Pancreas (tissue), 10 donors: ENCODE results near the gene SELENBP1. TPM values are rescaled to one million over a fixed set of nuclear protein-coding genes. Genes with fewer than 3 reads are reported as not detected.

Experiments
- ATAC-seq, 4 donors: fragments of 200-7000 bp; cut with Tn5 transposase; one replicate each; pipeline versions ENCODE4 v1.8.0 to v1.9.1; 2020; ENCODE audit warnings: mild to moderate bottlenecking in 4 of 4, moderate library complexity in 4 of 4
- DNase-seq, 6 donors: peaks; one replicate each; pipeline ENCODE4 v3.0.0-alpha.2; 2020
- FAIRE-seq: peaks from 2 replicates; lab custom pipeline; 2012; peaks lifted over from hg19 to GRCh38; lab: Jason Lieb, UNC
- H3K27ac ChIP-seq, 4 donors: fragments of 200-600 bp; sonication (generic); 1 replicate in 3 of 4; 2 replicates in 1 of 4; pipeline versions ENCODE4 v1.5.0 to v1.8.0; 2020
- H3K27me3 ChIP-seq, 4 donors: fragments of 200-600 bp; one replicate each; pipeline ENCODE4 v1.8.0; 2021
- H3K36me3 ChIP-seq, 3 donors: fragments of 200-600 bp; sonication (generic) in 1 of 3; one replicate each; pipeline versions ENCODE4 v1.5.0 to v1.8.0; 2020 to 2021
- H3K4me1 ChIP-seq, 3 donors: fragments of 200-600 bp; one replicate each; pipeline ENCODE4 v1.8.0; 2021
- H3K4me3 ChIP-seq, 4 donors: fragments of 200-600 bp; sonication (generic) in 2 of 4; one replicate each; pipeline versions ENCODE4 v1.5.0 to v1.8.0; 2020 to 2021
- H3K9me3 ChIP-seq, 4 donors: fragments of 200-600 bp; one replicate each; pipeline ENCODE4 v1.8.0; 2021
- WGBS, 2 donors: extraction: QIAGEN DNeasy Blood & Tissue Kit; methylation state at CpG; one replicate each; pipeline ENCODE4 v1.1.7; 2013; 5-methylcytosine and 5-hydroxymethylcytosine counted together
- intact Hi-C, 3 donors: fragments of 100-400 bp; cut with DNase I; formaldehyde crosslinking; loops; one replicate each; pipeline versions ENCODE4 v1.11.1 to v1.14.2; 2022
- polyA plus RNA-seq, 2 donors: library from polyadenylated mRNA; stranded (reverse); fragments of 200-250 nt; gene quantifications; one replicate each; pipeline ENCODE4 v1.2.3, GENCODE V29; 2013
- total RNA-seq, 6 donors: library from RNA; stranded (reverse); fragmentation: NEBNext Ultra II Directional in 4 of 6; extraction: Animal tissue kit (Norgen Biotek cat#: 25700) in 4 of 6; gene quantifications; one replicate each; pipeline versions ENCODE4 v1.2.1 to v1.2.4, GENCODE V29; 2021 to 2023
- TF ChIP-seq, protein P1 (sequence below), 4 donors: fragments of 200-600 bp; sonication (generic) in 3 of 4; IDR thresholded peaks; one replicate each; pipeline versions ENCODE4 v1.5.0 to v1.8.0; 2021; ENCODE audit warnings: antibody characterized with exemption in 4 of 4
- donor health status: healthy with polysubstance abuse.
- donor health status: DM: no; HTN: no; CAD: no; lungs with moderate emphysema.
- donor health status: DM: no; HTN: no; CAD: no.
- donor health status: control.
- donor health status: control.
- donor health status: Bipolar disorder and iron deficiency.
- donor health status: DM: yes; HTN: yes; CAD: no.
- donor health status: DM: no; HTN: no; CAD: no.
- donor health status: DM: no; HTN: no; CAD: no.
- donor health status: DM: yes; HTN: yes; CAD: no.

The SELENBP1 gene
- total and polyA plus RNA-seq, 8 donors, result 13.1 to 93.0 (median 30.6) TPM

DNA sequence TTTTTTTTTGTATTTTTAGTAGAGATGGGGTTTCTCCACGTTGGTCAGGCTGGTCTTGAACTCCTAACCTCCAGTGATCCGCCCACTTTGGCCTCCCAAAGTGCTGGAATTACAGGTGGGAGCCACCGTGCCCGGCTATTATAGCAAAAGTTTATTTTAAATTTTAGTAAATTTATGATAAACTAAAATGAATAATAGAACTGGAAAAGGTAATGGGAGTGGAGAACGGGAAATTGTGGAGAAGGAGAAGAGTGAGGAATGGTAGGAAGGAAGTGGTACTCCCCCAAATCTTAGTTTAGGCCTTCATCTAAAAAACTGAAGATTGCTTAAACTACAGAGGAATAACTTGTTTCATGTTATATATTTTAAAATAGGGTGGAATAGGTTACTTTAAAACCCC, 37.7 kb downstream of the SELENBP1 start:
- no peak overlapping the region for H3K27ac ChIP-seq
- 81 to 84% methylated on average over 5 of the region's 5 CpGs for WGBS, 2 donors
- TF ChIP-seq, protein P1, sequence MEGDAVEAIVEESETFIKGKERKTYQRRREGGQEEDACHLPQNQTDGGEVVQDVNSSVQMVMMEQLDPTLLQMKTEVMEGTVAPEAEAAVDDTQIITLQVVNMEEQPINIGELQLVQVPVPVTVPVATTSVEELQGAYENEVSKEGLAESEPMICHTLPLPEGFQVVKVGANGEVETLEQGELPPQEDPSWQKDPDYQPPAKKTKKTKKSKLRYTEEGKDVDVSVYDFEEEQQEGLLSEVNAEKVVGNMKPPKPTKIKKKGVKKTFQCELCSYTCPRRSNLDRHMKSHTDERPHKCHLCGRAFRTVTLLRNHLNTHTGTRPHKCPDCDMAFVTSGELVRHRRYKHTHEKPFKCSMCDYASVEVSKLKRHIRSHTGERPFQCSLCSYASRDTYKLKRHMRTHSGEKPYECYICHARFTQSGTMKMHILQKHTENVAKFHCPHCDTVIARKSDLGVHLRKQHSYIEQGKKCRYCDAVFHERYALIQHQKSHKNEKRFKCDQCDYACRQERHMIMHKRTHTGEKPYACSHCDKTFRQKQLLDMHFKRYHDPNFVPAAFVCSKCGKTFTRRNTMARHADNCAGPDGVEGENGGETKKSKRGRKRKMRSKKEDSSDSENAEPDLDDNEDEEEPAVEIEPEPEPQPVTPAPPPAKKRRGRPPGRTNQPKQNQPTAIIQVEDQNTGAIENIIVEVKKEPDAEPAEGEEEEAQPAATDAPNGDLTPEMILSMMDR (IDR thresholded peaks at IDR 0.05), result no peak
- no peak overlapping the region for H3K4me3 ChIP-seq
- ATAC-seq, result no peak
- no peaks in the 10 kb centered on the region for H3K4me1 ChIP-seq
- no peaks in the 10 kb centered on the region for H3K36me3 ChIP-seq
- intact Hi-C loops, result no loop called here
- no peaks in the 10 kb centered on the region for H3K27me3 ChIP-seq
- DNase-seq, result no peak
- FAIRE-seq, result no peak
- no peaks in the 10 kb centered on the region for H3K9me3 ChIP-seq

DNA sequence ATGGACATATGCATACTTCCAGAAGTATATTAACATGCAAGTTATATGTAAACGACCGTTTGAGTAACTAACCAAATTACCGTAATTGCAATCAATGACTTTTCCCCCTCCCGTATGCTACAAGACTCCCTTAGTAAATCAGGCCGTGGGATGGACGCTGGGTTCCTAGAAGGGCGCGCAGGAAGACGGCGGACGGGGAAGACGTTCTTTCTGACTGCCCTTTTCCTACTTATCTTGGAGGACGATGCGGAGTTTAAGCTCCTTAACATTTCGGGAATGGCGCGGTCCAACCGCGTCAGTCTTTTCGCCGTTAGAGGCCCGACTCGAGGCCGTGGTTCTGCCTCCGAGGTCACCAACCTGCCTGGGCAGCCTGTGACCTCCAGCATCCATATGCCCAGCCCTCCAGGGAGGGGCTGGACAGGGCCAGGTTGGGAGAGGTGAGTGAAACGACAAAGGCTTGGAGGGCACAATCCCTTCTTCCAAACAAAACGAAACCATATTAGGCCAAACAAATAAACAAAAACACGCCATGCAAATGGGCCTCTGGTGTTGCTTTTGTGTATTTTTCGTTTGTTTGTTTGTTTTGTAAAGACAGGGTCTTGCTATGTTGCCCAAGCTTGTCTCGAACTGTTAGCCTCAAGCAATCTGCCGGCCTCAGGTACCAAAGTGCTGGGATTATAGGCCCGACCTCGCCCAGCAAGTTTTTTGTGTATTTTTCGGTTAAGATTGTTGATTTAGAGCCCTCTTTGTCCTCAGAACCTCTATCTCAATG, 44.4 kb downstream of the SELENBP1 start:
- ATAC-seq (peak; percentile 16 to 32 (median 22)), DNase-seq (peak in 4 of 6 donors; percentile 27 to 65 (median 32)), FAIRE-seq (no peak)
- H3K4me1 ChIP-seq, result peaks cover 0 to 20% (median 11%) of the 10 kb centered on the region in 3 donors
- no peaks in the 10 kb centered on the region for H3K9me3 ChIP-seq
- TF ChIP-seq, protein P1 (IDR thresholded peaks at IDR 0.05), result no peak
- peak overlapping the region; percentile 49 to 96 (median 81) for H3K27ac ChIP-seq
- intact Hi-C loops, result no loop called here
- H3K4me3 ChIP-seq, result peak overlapping the region; percentile 62 to 86 (median 68)
- WGBS, 2 donors, result 14% methylated on average over 34 of the region's 34 CpGs
- no peaks in the 10 kb centered on the region for H3K27me3 ChIP-seq
- peaks cover 0 to 3% (median 0%) of the 10 kb centered on the region in 3 donors for H3K36me3 ChIP-seq

DNA sequence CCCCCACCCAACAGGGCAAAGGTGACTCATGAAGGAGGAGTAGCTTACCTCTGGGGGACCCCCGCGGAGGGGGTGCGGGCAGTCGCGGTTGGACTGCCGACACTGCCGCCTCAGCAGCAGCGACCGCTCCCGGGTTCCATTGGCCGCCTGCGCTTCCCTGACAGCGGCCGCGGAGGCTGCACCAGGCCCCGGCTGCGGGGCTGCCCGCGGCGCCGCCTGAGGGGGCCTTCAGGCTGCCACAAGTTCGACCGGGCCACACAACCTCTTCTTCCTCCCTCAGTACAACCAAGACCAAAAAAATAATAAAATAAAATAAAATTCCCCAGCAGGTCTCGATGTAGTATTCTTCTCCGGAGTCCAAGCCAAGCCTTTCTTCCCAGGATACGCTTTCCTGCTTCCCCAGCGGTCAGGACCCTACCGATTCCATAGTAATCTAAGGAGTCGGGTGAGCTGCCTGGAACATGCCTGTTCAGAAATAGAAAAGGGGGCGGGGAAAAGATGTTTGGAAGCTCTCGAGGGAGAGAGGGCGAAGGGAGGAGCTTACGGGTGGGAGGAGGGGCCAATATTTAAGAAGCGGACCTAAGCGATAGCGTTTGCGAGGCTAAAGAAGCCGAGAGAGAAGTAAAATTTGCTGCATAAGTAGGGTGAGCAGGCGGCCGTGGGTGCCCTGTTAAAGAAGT, 45.1 kb downstream of the SELENBP1 start, which contains the start of gene PI4KB:
Gene PI4KB, minus strand, starts transcription at position 194 of the 680 bp plus-strand sequence. CDS start 10,935 bp downstream, outside the sequence.
- DNase-seq (peak; percentile 83 to 95 (median 90)), ATAC-seq (peak; percentile 97 to 99 (median 98)), FAIRE-seq (peak; percentile 89)
- intact Hi-C loops, result no loop called here
- WGBS, 2 donors, result 0% methylated on average over 32 to 40 of the region's 40 CpGs
- Histone ChIP-seq H3K27me3 (no peaks in the 10 kb centered on the region), H3K4me1 (peaks cover 0 to 20% (median 11%) of the 10 kb centered on the region in 3 donors), H3K36me3 (peaks cover 0 to 3% (median 0%) of the 10 kb centered on the region in 3 donors), H3K4me3 (peak within 1 kb of the TSS; percentile 62 to 86 (median 68)), H3K27ac (peak within 1 kb of the TSS; percentile 73 to 96 (median 88)), H3K9me3 (no peaks in the 10 kb centered on the region)
- TF ChIP-seq, protein P1 (IDR thresholded peaks at IDR 0.05), result no peak

DNA sequence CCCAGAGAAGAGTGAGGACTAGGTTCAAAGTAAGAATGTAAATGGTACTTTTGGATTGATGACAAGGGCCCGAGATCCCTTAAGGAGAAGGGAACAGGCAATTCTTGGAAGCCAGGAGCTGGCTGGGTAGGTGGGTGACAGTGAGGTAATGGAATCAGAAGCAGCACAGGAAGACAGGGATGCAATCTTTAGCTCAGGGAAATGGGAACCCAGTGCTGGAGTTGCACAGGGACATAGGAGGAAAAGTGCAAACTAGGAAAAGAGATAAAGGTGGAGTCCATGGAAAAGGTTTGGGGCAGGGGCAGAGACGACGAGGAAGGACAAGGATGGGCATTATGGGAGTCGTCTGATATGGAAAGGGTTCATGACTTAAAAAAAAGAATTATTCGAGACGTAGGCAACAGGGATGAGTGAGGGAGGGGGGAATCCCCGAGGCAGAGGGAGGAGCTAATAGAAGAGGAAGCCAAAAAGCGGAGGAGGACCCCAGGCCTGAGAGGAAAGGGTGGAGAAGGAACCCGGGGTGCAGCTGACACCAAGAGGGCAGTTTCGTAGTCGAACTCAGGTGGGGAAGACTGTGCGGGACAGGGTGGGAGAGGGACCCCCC, 45.8 kb downstream of the SELENBP1 start:
- Histone ChIP-seq H3K36me3 (peaks cover 0 to 3% (median 0%) of the 10 kb centered on the region in 3 donors), H3K27me3 (no peaks in the 10 kb centered on the region), H3K27ac (peak overlapping the region; percentile 73 to 96 (median 88)), H3K4me1 (peaks cover 0 to 20% (median 11%) of the 10 kb centered on the region in 3 donors), H3K9me3 (no peaks in the 10 kb centered on the region), H3K4me3 (peak overlapping the region; percentile 62 to 86 (median 68))
- FAIRE-seq (no peak), ATAC-seq (peak; percentile 30 to 61 (median 53)), DNase-seq (peak in 2 of 6 donors; percentile 39 to 59)
- 0 to 1% methylated on average over 12 of the region's 12 CpGs for WGBS, 2 donors
- TF ChIP-seq, protein P1 (IDR thresholded peaks at IDR 0.05), result no peak
- intact Hi-C loops, result no loop called here
